ENCODE results near the gene BNC1.
"Not testable (repeated sequence)": the region's sequence is repeated elsewhere in the genome, so short reads cannot be mapped to it uniquely, and the experiment has no call there.

BNC1 gene

GRCh38 chr15:83268147-83268546, 16.3 kb downstream of the BNC1 start:
- no peak overlapping the region for H3K4me3 ChIP-seq (ENCODE audit: low read depth, low read length)
- no peak for DNase-seq (ENCODE audit: low read depth)

- H3K4me3 ChIP-seq (ENCODE audit: low read depth, low read length) = no peak overlapping the region
- no peak for DNase-seq (ENCODE audit: low read depth)
Observed at GRCh38 chr15:83262594-83263315, 21.7 kb downstream of the BNC1 start.

- not testable (repeated sequence) for H3K4me3 ChIP-seq (ENCODE audit: low read depth, low read length); DNase-seq (ENCODE audit: low read depth)
Observed at GRCh38 chr15:83262181-83262580, 22.3 kb downstream of the BNC1 start.

DNA sequence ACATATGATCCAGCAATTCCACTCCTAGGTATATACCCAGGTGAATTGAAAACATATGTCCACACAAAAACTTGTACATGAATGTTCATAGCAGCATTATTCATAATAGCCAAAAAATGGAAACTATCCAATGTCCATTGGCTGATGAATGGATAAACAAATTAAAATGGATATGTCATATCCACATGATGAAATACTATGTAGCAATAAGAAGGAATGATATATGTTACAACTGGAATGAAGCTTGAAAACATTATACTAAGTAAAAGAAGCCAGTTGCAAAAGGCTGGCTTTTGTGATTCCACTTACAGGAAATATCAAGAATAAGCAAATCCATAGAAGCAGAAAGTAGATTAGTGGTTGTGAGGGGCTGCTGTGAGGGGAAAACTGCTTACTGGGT, 33.7 kb downstream of the BNC1 start:
- H3K4me3 ChIP-seq (ENCODE audit: low read depth, low read length) = no peak overlapping the region
- peak; percentile 6 for DNase-seq (ENCODE audit: low read depth)

DNA sequence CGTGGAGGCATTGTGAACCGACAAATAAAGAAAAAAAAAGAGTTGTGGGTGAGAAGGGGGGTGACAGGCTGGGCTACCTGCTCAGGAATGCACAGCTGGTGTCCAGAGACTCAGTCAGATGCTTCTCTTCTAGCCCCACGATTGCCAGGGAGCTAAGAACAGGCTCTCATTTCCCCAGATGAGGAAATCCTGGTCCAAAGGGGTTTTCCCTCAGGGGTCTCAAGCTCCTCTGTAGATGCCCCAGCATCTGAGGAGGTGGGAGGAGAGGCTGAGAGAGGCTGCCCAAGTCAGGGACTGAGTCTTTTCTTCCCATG, 35.5 kb downstream of the BNC1 start:
- DNase-seq (ENCODE audit: low read depth) = no peak
- no peak overlapping the region for H3K4me3 ChIP-seq (ENCODE audit: low read depth, low read length)

DNA sequence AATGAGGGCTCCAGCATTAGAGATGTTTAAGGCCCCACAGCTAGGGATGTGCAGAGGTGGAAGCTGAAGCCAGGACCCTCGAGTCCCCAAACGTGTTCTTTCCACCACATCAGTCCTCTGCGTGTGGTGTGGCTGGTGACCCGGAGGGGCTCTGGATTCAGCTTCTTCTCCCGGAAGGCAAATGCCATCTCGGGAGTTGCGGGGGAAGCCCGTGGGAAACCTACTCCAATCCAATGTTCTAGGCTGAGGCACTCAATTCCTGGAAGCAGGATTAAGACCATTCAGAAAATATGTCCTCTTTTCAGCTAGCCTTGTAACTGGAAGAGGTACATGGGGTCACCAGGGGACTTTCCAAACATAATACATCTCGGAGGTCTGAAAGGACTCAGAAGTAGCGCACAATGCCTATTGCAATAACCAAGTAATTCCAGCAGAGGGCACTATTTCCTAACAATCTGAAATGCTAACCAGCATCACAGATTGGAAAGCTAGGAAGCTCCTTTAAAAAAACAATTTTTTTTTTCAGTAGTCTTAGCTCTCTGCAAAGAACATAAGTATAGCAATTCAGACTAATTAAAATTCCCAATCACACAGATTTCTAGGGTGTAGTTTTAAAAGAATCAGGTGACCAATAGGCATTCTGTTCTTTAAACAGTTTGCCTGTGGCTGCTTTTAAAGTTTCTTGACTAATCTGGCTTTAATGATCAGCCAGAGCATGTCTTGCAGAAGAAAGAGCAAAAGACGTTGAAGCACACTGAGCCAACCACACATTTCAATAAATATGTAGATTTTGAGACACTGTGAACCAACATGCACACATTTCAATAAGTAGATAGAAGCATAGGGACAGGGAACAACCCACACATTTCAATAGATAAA, 36.1 kb downstream of the BNC1 start:
- DNase-seq (ENCODE audit: low read depth) = peak; percentile 14
- no peak overlapping the region for H3K4me3 ChIP-seq (ENCODE audit: low read depth, low read length)

- DNase-seq (ENCODE audit: low read depth) = no peak
- no peak overlapping the region for H3K4me3 ChIP-seq (ENCODE audit: low read depth, low read length)
Observed at GRCh38 chr15:83243634-83244033, 40.8 kb downstream of the BNC1 start.

GRCh38 chr15:83230242-83230641, 54.2 kb downstream of the BNC1 start:
- no peak overlapping the region for H3K4me3 ChIP-seq (ENCODE audit: low read depth, low read length)
- DNase-seq (ENCODE audit: low read depth) = no peak

GRCh38 chr15:83225449-83225848, 59.0 kb downstream of the BNC1 start:
- no peak for DNase-seq (ENCODE audit: low read depth)
- no peak overlapping the region for H3K4me3 ChIP-seq (ENCODE audit: low read depth, low read length)

DNA sequence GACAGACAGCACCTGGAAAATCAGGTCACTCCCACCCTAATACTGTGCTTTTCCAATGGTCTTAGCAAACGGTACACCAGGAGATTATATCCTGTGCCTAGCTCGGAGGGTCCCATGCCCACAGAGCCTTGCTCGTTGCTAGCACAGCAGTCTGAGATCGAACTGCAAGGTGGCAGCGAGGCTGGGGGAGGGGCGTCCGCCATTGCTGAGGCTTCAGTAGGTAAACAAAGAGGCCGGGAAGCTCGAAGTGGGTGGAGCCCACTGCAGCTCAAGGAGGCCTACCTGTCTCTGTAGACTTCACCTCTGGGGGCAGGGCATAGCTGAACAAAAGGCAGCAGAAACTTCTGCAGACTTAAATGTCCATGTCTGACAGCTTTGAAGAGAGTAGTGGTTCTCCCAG, 62.7 kb downstream of the BNC1 start:
- DNase-seq (ENCODE audit: low read depth); H3K4me3 ChIP-seq (ENCODE audit: low read depth, low read length): not testable (repeated sequence)

DNA sequence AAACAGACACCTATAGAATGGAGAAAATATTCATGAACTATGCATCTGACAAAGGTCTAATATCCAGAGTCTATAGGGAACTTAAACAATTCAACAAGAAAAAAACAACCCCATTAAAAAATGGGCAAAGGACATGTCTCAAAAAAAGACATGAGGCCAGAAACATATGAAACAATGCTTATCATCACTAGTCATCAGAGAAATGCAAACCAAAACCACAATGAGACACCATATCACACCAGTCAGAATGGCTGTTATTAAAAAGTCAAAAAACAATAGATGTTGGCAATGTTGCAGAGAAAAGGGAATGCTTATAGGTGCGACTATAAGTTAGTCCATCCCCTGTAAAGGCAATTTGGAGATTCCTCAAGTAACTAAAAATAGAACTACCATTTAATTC, 65.4 kb downstream of the BNC1 start:
- no peak for DNase-seq (ENCODE audit: low read depth)
- H3K4me3 ChIP-seq (ENCODE audit: low read depth, low read length) = no peak overlapping the region

- DNase-seq (ENCODE audit: low read depth) = no peak
Observed at GRCh38 chr15:83215306-83215705, 69.2 kb downstream of the BNC1 start.

DNA sequence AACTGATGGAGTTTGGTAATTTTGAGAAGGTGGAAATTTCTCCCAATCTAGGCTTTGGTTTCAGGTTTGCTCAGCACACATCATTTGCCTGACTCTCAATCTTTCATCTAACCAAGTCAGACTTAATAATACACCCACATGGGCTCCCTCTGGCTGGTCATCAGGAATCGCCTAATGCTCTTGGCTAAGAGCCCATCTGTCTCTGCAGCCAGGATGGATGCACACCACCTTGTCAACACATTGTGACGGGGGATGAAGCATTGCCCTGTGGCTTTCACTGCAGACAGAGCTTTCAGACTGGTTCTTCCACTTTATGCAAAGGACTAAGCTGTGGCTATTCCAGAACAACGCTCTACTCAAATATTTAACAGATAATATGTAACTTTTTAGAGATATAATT, 73.8 kb downstream of the BNC1 start:
- no peak overlapping the region for H3K4me3 ChIP-seq (ENCODE audit: low read depth, low read length)
- peak; percentile 81 for DNase-seq (ENCODE audit: low read depth)

More at GRCh38 chr15:83215306-83215705, 69.2 kb downstream of the BNC1 start:
- no peak overlapping the region for H3K4me3 ChIP-seq (ENCODE audit: low read depth, low read length)

- H3K4me3 ChIP-seq (ENCODE audit: low read depth, low read length) = no peak overlapping the region
- DNase-seq (ENCODE audit: low read depth) = no peak
Observed at GRCh38 chr15:83209333-83209732, 75.1 kb downstream of the BNC1 start.

DNA sequence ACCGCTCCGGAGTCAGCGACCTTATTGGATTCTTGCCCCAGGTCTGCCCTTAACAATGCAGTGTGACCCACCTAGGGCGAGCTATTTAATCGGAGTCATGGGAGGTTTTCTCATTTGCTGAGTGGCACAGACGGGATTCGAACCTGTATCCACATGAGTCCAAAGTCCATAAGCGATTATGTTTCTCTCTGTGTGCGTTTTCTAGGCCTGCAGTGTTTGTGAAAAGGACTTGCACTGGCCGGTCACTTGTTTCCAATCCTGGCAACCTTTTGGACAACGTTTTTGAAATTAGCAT, 76.2 kb downstream of the BNC1 start:
- peak overlapping the region; percentile 84 for H3K4me3 ChIP-seq (ENCODE audit: low read depth, low read length)

GRCh38 chr15:83207660-83208366, 76.7 kb downstream of the BNC1 start, which contains the start of gene HDGFL3:
TSS of gene HDGFL3 (minus strand) at chr15:83207823. CDS start at chr15:83207414, 409 bp downstream.
- DNase-seq (ENCODE audit: low read depth) = no peak
- peak within 1 kb of the TSS; percentile 84 for H3K4me3 ChIP-seq (ENCODE audit: low read depth, low read length)

More for the DNA sequence above, 76.2 kb downstream of the BNC1 start:
- no peak for DNase-seq (ENCODE audit: low read depth)

DNA sequence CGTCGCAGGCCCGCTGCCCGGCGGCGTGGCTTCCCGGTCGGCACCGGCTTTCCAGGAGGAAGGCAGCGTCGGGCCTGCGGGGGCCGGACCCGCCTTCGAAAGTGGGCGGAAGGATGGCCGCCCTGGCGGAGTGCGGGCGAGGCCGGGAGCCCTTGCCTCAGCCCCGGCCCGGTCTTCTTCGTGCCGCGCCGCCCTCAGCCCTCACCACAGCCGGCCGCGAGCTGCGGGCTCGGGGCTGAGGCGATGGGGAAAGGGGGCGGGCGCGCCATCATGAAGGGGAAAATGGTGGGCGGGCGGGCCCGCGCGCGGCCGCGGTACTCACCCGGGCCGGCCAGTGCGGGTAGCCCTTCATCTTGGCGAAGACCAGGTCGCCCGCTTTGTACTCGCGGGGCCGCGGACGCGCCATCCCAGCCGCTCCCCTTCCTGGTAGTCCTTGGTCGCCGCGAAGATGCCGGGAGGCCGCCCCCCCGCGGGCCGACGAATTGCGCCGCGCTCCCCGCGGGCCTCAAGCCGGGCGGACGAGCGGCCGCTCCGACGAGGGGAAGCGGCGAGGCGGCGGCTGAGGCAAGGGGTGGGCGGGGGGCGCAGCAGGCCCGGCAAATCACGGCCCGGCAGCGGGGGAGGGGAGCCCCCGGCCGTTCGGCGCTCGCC, 77.3 kb downstream of the BNC1 start:
- no peak for DNase-seq (ENCODE audit: low read depth)
- H3K4me3 ChIP-seq (ENCODE audit: low read depth, low read length) = peak overlapping the region; percentile 84

- peak overlapping the region; percentile 84 for H3K4me3 ChIP-seq (ENCODE audit: low read depth, low read length)
Observed at GRCh38 chr15:83206526-83207008, 77.9 kb downstream of the BNC1 start.

More at GRCh38 chr15:83206526-83207008, 77.9 kb downstream of the BNC1 start:
- no peak for DNase-seq (ENCODE audit: low read depth)
